ENCODE measurements around the gene LRFN3. TPM values are rescaled to one million over a fixed set of nuclear protein-coding genes. Genes with fewer than 3 reads are reported as not detected.
"Not testable (repeated sequence)": the region's sequence is repeated elsewhere in the genome, so short reads cannot be mapped to it uniquely, and the experiment has no call there.

LRFN3 gene
- total RNA-seq, 2 experiments from 2014 or later: 2.8 to 6.0 TPM

DNA sequence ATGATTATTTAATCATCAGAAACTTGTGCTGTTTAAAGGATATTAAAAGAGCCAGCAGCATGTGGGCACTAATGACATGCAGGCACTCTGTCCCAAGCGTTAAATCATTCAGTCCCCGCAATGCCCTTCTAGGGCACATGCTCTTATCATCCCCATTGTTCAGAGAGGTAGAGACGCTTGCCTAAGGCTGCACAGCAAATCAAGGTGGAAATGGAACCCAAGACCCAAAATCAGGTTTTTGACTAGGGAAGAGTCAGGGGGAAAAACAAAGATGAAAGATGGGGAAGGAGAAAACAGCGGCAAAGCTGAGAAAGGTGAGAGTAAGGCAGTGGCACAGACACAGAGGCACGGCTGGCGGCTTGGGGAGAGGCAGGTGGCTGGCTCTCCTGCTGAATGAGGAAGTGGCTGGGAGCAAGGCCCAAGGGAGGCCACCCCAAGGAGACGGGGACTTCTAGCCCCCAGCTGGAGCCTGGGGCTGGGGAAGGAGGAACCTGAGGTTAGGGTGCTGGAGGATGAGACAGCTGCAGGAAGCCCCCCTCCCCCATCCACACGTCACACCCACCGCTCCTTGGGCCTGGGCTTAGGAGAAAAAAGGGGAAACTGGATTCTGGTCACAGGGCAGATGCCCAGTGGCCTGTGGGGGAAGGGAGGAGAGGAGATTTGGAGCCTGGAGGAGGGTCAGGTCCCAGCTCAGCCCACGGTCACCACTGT is 27.0 kb upstream of the LRFN3 start:
- no peaks in the 10 kb centered on the region for H3K79me2 ChIP-seq (ENCODE audit: insufficient read depth, low read depth, low read length)
- ChIA-PET CTCF (ENCODE audit: unreplicated experiment) (interaction anchor here (0.8 kb wide), 1 partner anchor 26 kb away, joined by 3 read pairs; no protein-coding TSS in a partner anchor), POLR2A (interaction anchor here (0.8 to 1.0 kb wide), 2 partner anchors 9 to 15 kb away, joined by 3 read pairs; no protein-coding TSS in a partner anchor)
- H2AFZ ChIP-seq (ENCODE audit: low read length): peak overlapping the region; percentile 78; the same call in 1 of the 2 replicates
- H3K27ac ChIP-seq (ENCODE audit: low read depth, low read length, poor library complexity, severe bottlenecking): peak overlapping the region; percentile 64
- H3K9me3 ChIP-seq (ENCODE audit: low read length): no peaks in the 10 kb centered on the region
- H3K4me3 ChIP-seq (ENCODE audit: low read depth, low read length, poor library complexity, severe bottlenecking): peak overlapping the region; percentile 1
- H3K9me2 ChIP-seq (ENCODE audit: insufficient read depth, low read length): no peaks in the 10 kb centered on the region
- intact Hi-C loops (cut with micrococcal nuclease; ENCODE audit: unreplicated experiment): no loop called here
- H3K36me3 ChIP-seq (ENCODE audit: insufficient read depth, low read length): no peaks in the 10 kb centered on the region
- TF ChIP-seq EZH2phosphoT487 (IDR thresholded peaks at IDR 0.05; ENCODE audit: borderline replicate concordance, low read depth, low read length): no peak
- no peaks in the 10 kb centered on the region for H4K20me1 ChIP-seq (ENCODE audit: insufficient read depth, low read length)
- H3K4me2 ChIP-seq (ENCODE audit: low read length): peak overlapping the region; percentile 55
- BruUV-seq (replicated peaks): no TSS peak
- H3K4me1 ChIP-seq (ENCODE audit: insufficient read depth, low read length, poor library complexity, severe bottlenecking): peaks cover 48% of the 10 kb centered on the region
- DNase-seq (ENCODE audit: low spot score): peak; percentile 83

DNA sequence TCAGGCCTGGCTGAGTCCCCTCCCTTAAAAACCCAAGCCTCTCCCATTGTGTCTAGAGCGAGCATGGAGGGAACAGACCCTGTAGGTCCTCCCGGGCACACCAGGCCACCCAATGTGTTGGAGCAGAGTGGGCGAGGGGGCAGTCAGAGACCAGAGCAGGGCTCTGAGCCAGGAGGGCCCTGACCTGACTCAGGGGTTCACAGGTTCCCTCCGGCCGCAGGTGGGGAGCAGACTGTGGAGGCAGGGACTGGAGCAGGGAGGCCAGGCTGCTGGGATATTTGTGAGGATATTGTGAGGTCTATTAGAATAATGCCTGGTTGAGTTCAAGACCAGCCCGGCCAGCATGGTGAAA is 26.5 kb upstream of the LRFN3 start:
- TF ChIP-seq, protein P1, sequence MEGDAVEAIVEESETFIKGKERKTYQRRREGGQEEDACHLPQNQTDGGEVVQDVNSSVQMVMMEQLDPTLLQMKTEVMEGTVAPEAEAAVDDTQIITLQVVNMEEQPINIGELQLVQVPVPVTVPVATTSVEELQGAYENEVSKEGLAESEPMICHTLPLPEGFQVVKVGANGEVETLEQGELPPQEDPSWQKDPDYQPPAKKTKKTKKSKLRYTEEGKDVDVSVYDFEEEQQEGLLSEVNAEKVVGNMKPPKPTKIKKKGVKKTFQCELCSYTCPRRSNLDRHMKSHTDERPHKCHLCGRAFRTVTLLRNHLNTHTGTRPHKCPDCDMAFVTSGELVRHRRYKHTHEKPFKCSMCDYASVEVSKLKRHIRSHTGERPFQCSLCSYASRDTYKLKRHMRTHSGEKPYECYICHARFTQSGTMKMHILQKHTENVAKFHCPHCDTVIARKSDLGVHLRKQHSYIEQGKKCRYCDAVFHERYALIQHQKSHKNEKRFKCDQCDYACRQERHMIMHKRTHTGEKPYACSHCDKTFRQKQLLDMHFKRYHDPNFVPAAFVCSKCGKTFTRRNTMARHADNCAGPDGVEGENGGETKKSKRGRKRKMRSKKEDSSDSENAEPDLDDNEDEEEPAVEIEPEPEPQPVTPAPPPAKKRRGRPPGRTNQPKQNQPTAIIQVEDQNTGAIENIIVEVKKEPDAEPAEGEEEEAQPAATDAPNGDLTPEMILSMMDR (conservative IDR thresholded peaks at IDR 0.05; ENCODE audit: low read length): no peak
- no peak for TF ChIP-seq EZH2phosphoT487 (IDR thresholded peaks at IDR 0.05; ENCODE audit: borderline replicate concordance, low read depth, low read length)
- H3K9me3 ChIP-seq (ENCODE audit: low read length): no peaks in the 10 kb centered on the region
- H4K20me1 ChIP-seq (ENCODE audit: insufficient read depth, low read length): no peaks in the 10 kb centered on the region
- DNase-seq (ENCODE audit: low spot score): no peak
- BruUV-seq (replicated peaks): no TSS peak
- intact Hi-C loops (cut with micrococcal nuclease; ENCODE audit: unreplicated experiment): no loop called here
- H2AFZ ChIP-seq (ENCODE audit: low read length): peak overlapping the region; percentile 78; the same call in 1 of the 2 replicates
- peak overlapping the region; percentile 64 for H3K27ac ChIP-seq (ENCODE audit: low read depth, low read length, poor library complexity, severe bottlenecking)
- no peaks in the 10 kb centered on the region for H3K36me3 ChIP-seq (ENCODE audit: insufficient read depth, low read length)
- H3K9me2 ChIP-seq (ENCODE audit: insufficient read depth, low read length): no peaks in the 10 kb centered on the region
- H3K79me2 ChIP-seq (ENCODE audit: insufficient read depth, low read depth, low read length): no peaks in the 10 kb centered on the region
- peaks cover 43% of the 10 kb centered on the region for H3K4me1 ChIP-seq (ENCODE audit: insufficient read depth, low read length, poor library complexity, severe bottlenecking)
- POLR2A ChIA-PET: no interaction called here
- CTCF ChIA-PET (ENCODE audit: unreplicated experiment): interaction anchor here (0.8 kb wide), 1 partner anchor 26 kb away, joined by 3 read pairs; no protein-coding TSS in a partner anchor
- peak overlapping the region; percentile 55 for H3K4me2 ChIP-seq (ENCODE audit: low read length)
- H3K4me3 ChIP-seq (ENCODE audit: low read depth, low read length, poor library complexity, severe bottlenecking): peak overlapping the region; percentile 1

DNA sequence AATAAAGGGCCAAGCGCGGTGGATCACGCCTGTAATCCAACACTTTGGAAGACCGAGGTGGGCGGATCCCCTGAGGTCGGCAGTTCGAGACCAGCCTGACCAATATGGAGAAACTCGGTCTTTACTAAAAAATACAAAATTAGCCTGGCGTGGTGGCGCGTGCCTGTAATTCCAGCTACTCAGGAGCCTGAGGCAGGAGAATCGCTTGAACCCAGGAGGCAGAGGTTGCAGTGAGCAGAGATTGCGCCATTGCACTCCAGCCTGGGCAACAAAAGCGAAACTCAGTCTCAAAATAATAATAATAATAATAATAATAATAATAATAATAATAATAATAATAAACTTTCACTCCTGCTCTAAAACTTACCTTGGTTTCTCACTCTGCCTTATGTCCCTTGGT is 25.8 kb upstream of the LRFN3 start:
- H3K9me3 ChIP-seq (ENCODE audit: low read length); H3K27ac ChIP-seq (ENCODE audit: low read depth, low read length, poor library complexity, severe bottlenecking); POLR2A ChIA-PET; H3K9me2 ChIP-seq (ENCODE audit: insufficient read depth, low read length); H4K20me1 ChIP-seq (ENCODE audit: insufficient read depth, low read length); H3K79me2 ChIP-seq (ENCODE audit: insufficient read depth, low read depth, low read length); H2AFZ ChIP-seq (ENCODE audit: low read length); BruUV-seq (replicated peaks); H3K4me2 ChIP-seq (ENCODE audit: low read length); intact Hi-C loops (cut with micrococcal nuclease; ENCODE audit: unreplicated experiment); H3K4me3 ChIP-seq (ENCODE audit: low read depth, low read length, poor library complexity, severe bottlenecking); H3K36me3 ChIP-seq (ENCODE audit: insufficient read depth, low read length); CTCF ChIA-PET (ENCODE audit: unreplicated experiment); DNase-seq (ENCODE audit: low spot score): not testable (repeated sequence)
- peaks cover 36% of the 10 kb centered on the region for H3K4me1 ChIP-seq (ENCODE audit: insufficient read depth, low read length, poor library complexity, severe bottlenecking)

Measured in OCI-LY7 (cell line).